GM21737 (cell line): ENCODE measurements around the gene UNC119B.

Source experiments
- ATAC-seq: cut with Tn5 transposase; IDR thresholded peaks from one replicate; pipeline ENCODE4 v1.9.1; 2021; ENCODE audit warnings: mild to moderate bottlenecking, moderate library complexity; ENCODE audit not compliant: unreplicated experiment

The UNC119B gene

GRCh38 chr12:120738252-120739030, 28.2 kb downstream of the UNC119B start:
- no peak for ATAC-seq

GRCh38 chr12:120739031-120739762, 28.9 kb downstream of the UNC119B start:
- no peak for ATAC-seq

GRCh38 chr12:120739821-120740613, 29.8 kb downstream of the UNC119B start:
- no peak for ATAC-seq

- no peak for ATAC-seq
These were observed 30.6 kb downstream of the UNC119B start for GRCh38 chr12:120740871-120741270.

- no peak for ATAC-seq
These were observed 31.5 kb downstream of the UNC119B start for GRCh38 chr12:120741476-120742421.

- ATAC-seq = no peak
These were observed 34.8 kb downstream of the UNC119B start for GRCh38 chr12:120744922-120745493.

GRCh38 chr12:120748242-120748641, 38.0 kb downstream of the UNC119B start:
- no peak for ATAC-seq

- no peak for ATAC-seq
These were observed 39.0 kb downstream of the UNC119B start for GRCh38 chr12:120749256-120749655.

GRCh38 chr12:120750806-120751205, 40.5 kb downstream of the UNC119B start:
- no peak for ATAC-seq

- no peak for ATAC-seq
These were observed 41.1 kb downstream of the UNC119B start for GRCh38 chr12:120751389-120751788.

GRCh38 chr12:120754792-120755191, 44.5 kb downstream of the UNC119B start:
- ATAC-seq = no peak

- ATAC-seq = no peak
These were observed 45.0 kb downstream of the UNC119B start for GRCh38 chr12:120755269-120755668.

GRCh38 chr12:120757226-120757742, 47.0 kb downstream of the UNC119B start:
- ATAC-seq = no peak

- no peak for ATAC-seq
These were observed 47.7 kb downstream of the UNC119B start for GRCh38 chr12:120757949-120758348.

- no peak for ATAC-seq
These were observed 48.7 kb downstream of the UNC119B start for GRCh38 chr12:120758798-120759590.

- no peak for ATAC-seq
These were observed 49.5 kb downstream of the UNC119B start for GRCh38 chr12:120759591-120760348.

- no peak for ATAC-seq
These were observed 50.3 kb downstream of the UNC119B start for GRCh38 chr12:120760349-120761254.
